Measurements from ENCODE around the gene CCT4.
"Not testable (repeated sequence)": the region's sequence is repeated elsewhere in the genome, so short reads cannot be mapped to it uniquely, and the experiment has no call there.

The CCT4 gene

DNA sequence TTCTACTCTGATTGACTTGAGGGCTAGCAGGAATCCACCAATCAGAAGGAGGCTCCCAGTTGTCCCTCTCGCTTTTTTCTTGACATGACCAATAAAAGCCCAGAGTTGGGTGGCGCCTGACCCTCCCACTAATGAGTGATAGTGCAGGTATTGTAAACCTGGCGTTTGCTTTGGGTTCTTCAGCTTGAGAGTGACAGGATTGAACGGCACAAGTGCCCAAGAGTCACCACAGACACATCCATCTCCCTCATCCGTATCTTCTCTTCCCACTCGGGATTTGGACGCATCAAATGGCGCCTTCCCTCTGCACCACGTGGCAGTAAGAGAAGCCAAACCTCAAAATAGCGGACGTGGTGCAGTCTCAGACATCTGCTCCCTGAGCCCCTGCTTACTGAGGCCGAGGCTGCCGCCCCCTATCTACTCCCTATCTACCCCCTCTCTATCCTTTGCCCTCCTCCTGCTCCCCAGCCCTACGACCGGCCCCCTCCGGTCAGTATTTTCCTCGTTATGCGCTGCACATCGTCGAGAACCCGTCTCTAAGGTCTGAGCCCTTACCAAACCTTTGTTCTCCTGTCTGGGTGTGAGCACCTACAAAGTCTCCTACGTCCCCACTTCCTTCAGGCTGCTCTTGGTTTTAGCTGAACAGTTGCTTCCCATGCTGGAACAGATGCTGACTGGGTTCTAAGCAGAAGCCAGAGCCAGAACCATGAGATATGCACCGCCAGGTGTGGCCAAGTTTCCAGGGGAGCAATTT, 33.7 kb downstream of the CCT4 start:
- H3K9me3 Mint-ChIP-seq, result no peaks in the 10 kb centered on the region

DNA sequence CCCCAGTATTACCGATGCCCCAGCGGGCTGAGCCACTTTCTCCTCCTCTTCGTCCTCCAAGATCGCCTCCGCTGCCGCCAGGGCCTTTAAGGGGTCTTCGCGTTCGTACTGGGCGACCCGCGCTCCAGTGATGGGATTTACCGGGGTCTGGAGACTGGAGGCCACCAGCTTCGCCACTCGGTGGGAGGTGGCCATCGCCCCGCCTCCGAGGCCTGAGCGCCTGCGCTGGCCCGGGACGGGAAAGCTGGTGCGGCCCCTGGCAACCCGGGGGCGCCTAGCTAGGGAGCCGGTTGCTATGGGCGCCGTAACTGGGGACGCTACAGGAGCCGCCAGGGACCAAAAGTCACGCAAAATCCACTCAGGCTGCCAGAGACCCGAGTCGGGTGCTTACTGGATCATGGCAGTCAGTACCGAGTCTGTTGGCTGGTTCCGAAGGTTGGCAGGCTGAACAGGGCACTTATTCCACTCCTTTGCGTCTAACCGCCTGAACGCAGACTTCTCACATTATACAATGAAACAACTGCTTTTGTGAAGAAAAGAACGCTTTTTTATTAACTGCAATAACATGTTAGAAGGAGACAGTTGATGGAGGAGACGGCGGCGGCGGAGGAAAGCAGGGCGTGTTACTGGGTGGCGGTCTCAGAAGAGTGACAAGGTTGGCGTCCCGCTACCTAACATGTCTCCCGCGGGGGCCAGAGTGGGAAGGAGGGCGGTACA, 34.5 kb downstream of the CCT4 start, which contains the start of gene FAM161A:
Gene FAM161A (minus strand): TSS at position 214 of the 717 bp plus-strand sequence. CDS start 19 bp downstream, at position 195.
- H3K36me3 Mint-ChIP-seq (ENCODE audit: low read depth), result peaks cover 7% of the 10 kb centered on the region

More for the DNA sequence above, 33.7 kb downstream of the CCT4 start:
- Mint-ChIP-seq H3K27me3 (no peaks in the 10 kb centered on the region), H3K27ac (peak overlapping the region; percentile 94), H3K36me3 (ENCODE audit: low read depth) (peaks cover 7% of the 10 kb centered on the region), H3K4me3 (peak overlapping the region; percentile 94), H3K4me1 (ENCODE audit: low read depth) (peaks cover 24% of the 10 kb centered on the region)
- DNase-seq, result peak; percentile 85

DNA sequence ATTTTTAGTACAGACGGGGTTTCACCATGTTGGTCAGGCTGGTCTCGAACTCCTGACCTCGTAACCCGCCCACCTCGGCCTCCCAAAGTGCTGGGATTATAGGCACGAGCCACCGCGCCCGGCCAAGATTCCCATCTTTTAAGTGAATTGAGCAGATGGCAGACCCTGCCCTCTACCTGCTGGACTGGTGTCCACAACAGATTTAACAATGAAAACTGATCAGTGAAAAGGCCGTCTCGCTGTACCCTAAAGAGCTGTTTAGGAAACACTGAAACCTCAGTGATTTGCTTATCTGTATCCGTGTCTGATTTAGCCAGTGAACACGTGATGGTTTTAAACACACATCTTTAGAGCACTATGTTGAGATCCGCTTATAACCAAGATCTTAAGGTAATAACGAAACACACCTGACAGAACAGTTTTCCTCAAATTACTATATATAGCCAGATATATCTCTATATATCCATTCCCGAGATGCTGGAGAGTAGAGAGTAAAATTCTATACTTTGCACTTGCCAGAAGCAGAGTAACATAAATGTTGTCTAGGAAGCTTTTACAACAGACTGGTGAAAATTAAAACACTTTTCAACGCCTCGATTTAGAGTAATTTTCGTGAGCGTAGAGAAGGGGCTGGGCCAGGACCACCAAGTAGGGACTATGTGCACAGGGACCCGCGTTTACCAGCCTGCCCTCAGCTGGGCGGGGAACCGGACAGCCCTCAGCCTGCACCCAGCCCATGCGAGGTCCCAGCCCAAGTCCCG, 35.2 kb downstream of the CCT4 start:
- no peak for DNase-seq
- Mint-ChIP-seq H3K9me3 (no peaks in the 10 kb centered on the region), H3K27me3 (no peaks in the 10 kb centered on the region), H3K4me1 (ENCODE audit: low read depth) (peaks cover 24% of the 10 kb centered on the region), H3K27ac (peak overlapping the region; percentile 94), H3K36me3 (ENCODE audit: low read depth) (peaks cover 7% of the 10 kb centered on the region), H3K4me3 (peak overlapping the region; percentile 94)

More for the DNA sequence above, 34.5 kb downstream of the CCT4 start, which contains the start of gene FAM161A:
- H3K9me3 Mint-ChIP-seq, result no peaks in the 10 kb centered on the region
- peak within 1 kb of the TSS; percentile 94 for H3K4me3 Mint-ChIP-seq
- peaks cover 24% of the 10 kb centered on the region for H3K4me1 Mint-ChIP-seq (ENCODE audit: low read depth)
- DNase-seq, result peak; percentile 87
- H3K27ac Mint-ChIP-seq, result peak within 1 kb of the TSS; percentile 94
- H3K27me3 Mint-ChIP-seq, result no peaks in the 10 kb centered on the region

DNA sequence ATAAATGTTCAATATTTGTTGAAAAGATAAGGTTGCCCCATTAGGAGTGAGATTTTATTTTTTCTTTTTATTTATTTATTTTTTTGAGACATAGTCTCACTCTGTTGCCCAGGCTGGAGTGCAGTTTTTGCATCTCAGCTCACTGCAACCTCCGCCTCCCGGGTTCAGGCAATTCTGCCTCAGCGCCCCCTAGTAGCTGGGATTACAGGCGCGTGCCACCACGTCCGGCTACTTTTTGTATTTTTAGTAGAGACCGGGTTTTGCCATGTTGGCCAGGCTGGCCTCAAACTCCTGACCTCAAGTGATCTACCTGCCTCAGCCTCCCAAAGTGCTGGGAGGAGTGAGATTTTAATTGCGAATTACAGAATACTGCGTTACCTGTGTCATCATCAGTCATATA, 37.2 kb downstream of the CCT4 start:
- H3K4me1 Mint-ChIP-seq (ENCODE audit: low read depth), result peaks cover 20% of the 10 kb centered on the region
- not testable (repeated sequence) for H3K4me3 Mint-ChIP-seq

GRCh38 chr2:61845320-61845719, 43.1 kb downstream of the CCT4 start:
- Mint-ChIP-seq H3K4me3 (no peak overlapping the region), H3K27ac (no peak overlapping the region), H3K36me3 (ENCODE audit: low read depth) (peaks cover 2% of the 10 kb centered on the region), H3K9me3 (no peaks in the 10 kb centered on the region), H3K4me1 (ENCODE audit: low read depth) (no peaks in the 10 kb centered on the region), H3K27me3 (no peaks in the 10 kb centered on the region)
- no peak for DNase-seq

More for the DNA sequence above, 37.2 kb downstream of the CCT4 start:
- H3K27ac Mint-ChIP-seq; H3K9me3 Mint-ChIP-seq; DNase-seq; H3K27me3 Mint-ChIP-seq; H3K36me3 Mint-ChIP-seq (ENCODE audit: low read depth): not testable (repeated sequence)

- DNase-seq, result no peak
- Mint-ChIP-seq H3K9me3 (no peaks in the 10 kb centered on the region), H3K36me3 (ENCODE audit: low read depth) (peaks cover 5% of the 10 kb centered on the region), H3K27ac (no peak overlapping the region), H3K4me3 (no peak overlapping the region), H3K27me3 (no peaks in the 10 kb centered on the region), H3K4me1 (ENCODE audit: low read depth) (no peaks in the 10 kb centered on the region)
Measured at GRCh38 chr2:61841286-61841685, 47.2 kb downstream of the CCT4 start.

GRCh38 chr2:61834893-61835292, 53.6 kb downstream of the CCT4 start:
- no peak for DNase-seq
- Mint-ChIP-seq H3K4me1 (ENCODE audit: low read depth) (no peaks in the 10 kb centered on the region), H3K4me3 (no peak overlapping the region), H3K27me3 (no peaks in the 10 kb centered on the region), H3K27ac (no peak overlapping the region), H3K9me3 (no peaks in the 10 kb centered on the region), H3K36me3 (ENCODE audit: low read depth) (peaks cover 24% of the 10 kb centered on the region)

DNA sequence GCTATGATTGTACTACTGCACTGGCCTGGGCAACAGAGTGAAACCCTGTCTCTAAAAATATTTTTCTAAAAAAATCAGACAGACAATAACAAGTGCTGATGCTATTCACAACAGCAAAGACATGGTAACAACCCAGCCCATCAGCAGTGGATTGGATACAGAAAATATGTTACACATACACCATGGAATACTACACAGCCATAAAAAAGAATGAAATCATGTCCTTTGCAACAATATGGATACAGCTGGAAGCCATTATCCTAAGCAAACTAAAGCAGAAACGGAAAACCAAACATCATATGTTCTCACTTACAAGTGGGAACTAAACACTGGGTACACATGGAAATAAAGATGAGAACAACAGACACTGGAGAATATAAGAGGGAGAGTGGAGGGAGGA, 54.5 kb downstream of the CCT4 start:
- H3K4me1 Mint-ChIP-seq (ENCODE audit: low read depth), result no peaks in the 10 kb centered on the region
- H3K4me3 Mint-ChIP-seq, result no peak overlapping the region
- no peaks in the 10 kb centered on the region for H3K27me3 Mint-ChIP-seq
- H3K9me3 Mint-ChIP-seq, result no peaks in the 10 kb centered on the region
- peaks cover 24% of the 10 kb centered on the region for H3K36me3 Mint-ChIP-seq (ENCODE audit: low read depth)
- H3K27ac Mint-ChIP-seq, result no peak overlapping the region
- DNase-seq, result no peak

GRCh38 chr2:61832183-61832841, 56.1 kb downstream of the CCT4 start:
- Mint-ChIP-seq H3K27me3 (no peaks in the 10 kb centered on the region), H3K4me1 (ENCODE audit: low read depth) (no peaks in the 10 kb centered on the region), H3K27ac (no peak overlapping the region), H3K4me3 (no peak overlapping the region), H3K9me3 (no peaks in the 10 kb centered on the region), H3K36me3 (ENCODE audit: low read depth) (peaks cover 21% of the 10 kb centered on the region)
- DNase-seq, result no peak

DNA sequence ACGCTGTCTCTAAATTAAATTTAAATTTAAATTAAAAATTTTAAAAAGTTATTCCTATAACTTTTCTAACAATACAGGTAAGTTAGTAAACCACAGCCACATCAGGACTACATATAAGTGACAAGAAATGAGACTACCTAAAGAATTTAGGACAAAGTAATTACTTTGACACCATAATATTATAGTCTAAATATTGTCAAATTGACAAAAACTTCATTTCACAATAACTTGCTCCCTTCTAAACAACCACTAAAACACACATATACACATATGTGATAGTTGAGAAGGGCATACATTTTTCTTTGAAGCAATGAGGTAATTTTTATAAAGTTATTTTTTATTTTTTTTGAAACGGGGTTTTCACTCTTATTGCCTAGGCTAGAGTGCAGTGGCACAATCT, 66.2 kb downstream of the CCT4 start:
- H3K4me3 Mint-ChIP-seq, result no peak overlapping the region
- H3K9me3 Mint-ChIP-seq, result no peaks in the 10 kb centered on the region
- H3K4me1 Mint-ChIP-seq (ENCODE audit: low read depth), result no peaks in the 10 kb centered on the region
- H3K36me3 Mint-ChIP-seq (ENCODE audit: low read depth), result peaks cover 3% of the 10 kb centered on the region
- no peak overlapping the region for H3K27ac Mint-ChIP-seq
- no peak for DNase-seq
- H3K27me3 Mint-ChIP-seq, result no peaks in the 10 kb centered on the region

Data from activated T-cell treated with anti-CD3 and anti-CD28 coated beads, Interleukin-2, amount 50 U/mL, for 24 hours (primary cell).